NCI-H524 treated with DMSO at 0.1 percent for 48 hours (cell line): Measurements from ENCODE around the gene UNC45A.

Experiments used
- DNase-seq: peaks from one replicate; lab custom pipeline; 2025; lab: John Stamatoyannopoulos, UW

UNC45A gene

DNA sequence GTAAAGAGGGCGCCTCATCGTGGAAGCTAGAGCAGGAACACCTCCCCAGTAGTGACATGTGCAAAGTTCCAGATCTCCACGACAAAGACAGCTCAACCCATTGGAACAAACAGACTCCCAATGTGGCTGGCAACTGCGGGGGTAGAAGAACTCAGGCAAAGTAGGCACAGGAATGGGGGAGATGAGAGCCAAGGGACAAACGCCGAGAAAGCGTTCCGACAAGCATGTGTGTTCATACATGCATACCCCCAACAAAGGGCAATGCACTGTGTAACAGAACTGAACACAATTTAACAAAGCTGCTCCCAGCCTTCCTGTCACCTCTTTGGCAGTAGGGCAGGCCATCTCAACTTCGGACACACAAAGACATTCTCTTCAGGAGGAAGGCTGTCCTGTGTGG, 31.2 kb downstream of the UNC45A start:
- DNase-seq = no peak

DNA sequence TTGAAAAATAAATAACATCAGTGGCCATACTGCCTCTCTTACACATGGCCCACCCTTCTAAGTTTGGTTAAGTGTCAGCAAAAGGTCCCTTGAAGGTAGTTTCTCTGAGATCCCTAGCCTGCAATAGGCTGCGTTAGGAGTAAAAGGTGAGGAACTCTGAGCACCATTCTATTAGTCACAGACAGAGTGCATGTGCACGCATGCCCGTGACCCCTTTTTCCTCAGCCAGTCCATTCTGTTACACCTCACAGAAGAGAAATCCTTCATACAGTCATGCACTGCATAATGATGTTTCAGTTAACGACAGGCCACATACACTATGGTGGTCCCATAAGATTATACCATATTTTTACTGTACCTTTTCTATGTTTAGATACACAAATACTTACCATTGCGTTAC, 32.1 kb downstream of the UNC45A start:
- no peak for DNase-seq

DNA sequence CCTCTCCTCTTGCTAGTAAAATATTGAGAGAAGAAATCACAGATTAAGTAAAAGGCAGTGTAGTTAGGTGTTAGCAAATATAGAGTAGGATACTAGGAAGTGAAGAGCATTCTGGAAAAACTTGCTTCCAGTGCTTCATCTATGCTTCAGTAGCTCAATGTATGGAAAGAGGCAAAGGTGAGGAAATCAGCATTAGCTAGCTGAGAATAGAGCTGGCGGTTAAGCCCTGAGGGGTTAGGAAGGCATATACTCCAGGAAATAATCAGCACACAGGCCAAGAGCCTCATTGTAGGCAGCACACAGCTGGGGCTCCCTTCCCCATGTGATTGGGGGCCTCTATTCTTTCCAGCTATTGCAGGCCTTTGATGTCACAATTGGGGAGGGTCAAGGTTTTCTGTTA, 33.3 kb downstream of the UNC45A start:
- no peak for DNase-seq

DNA sequence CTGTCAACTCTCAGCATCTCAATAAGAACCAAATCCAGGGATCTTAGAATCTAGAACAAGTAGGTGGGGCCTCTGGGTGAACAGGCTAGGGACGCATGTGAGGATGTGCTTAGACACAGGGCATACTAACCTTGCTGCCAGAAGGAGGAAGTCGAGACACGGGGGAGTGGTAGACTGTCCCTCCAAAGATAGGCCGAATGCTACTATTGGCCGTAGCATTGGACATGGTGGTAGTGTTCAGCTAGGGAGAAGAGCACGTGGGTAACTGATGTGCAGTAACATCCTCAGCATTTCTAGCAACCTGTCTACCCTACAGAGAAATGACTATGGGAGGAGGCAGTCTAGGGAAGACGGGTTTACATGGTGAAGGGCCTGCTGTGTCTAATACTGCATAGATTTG, 35.2 kb downstream of the UNC45A start:
- DNase-seq = no peak

DNA sequence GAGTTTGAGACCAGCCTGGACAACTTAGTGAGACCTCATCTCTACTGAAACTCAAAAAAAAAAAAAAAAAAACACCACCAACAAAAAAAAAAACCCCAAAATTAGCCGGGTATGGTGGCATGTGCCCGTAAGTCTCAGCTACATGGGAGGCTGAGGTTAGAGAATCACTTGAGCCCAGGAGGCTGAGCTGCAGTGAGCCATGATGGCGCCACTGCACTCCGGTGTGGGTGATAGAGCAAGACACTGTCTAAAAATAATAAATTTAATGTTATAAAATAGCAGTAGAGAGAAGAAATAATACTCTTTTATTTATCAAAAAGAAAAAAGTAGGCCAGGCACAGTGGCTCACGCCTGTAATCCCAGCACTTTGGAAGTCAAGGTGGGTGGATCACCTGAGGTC, 37.0 kb downstream of the UNC45A start:
- no peak for DNase-seq

DNA sequence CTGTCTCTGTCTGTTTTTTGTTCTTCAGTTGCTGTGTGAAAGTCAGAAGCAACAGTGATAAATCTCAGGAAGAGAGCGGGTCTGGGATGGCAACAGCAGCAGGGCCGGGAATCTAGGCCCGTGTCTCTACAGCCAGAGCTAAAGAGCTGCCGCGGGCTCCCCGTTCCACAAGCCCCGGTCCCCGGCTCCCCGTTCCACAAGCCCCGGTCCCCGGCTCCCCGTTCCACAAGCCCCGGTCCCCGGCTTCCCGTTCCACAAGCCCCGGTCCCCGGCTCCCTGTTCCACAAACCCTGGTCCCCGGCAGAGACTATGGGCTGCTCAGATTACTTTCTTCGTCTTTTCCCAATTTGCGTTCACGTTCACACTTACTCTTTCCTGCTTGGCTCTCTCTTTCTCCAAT, 39.1 kb downstream of the UNC45A start:
- no peak for DNase-seq

DNA sequence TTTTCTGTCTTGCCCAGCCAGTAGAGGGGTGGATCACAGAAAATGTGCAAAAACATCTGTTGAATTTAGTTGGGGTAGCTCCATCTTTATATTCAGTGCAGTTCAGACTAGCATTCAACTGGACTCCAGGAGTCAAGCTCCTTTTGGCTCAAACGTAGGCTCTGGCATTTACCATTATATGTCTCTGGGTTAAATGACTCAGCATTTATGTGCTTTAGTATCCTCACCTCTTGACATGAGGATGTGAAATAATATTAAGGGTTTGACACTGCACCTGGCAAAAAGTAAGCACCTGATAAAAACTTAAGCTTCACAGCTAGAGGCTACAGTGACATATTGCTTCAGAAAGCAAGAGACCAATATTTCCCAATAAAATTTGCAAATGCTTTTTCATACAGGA, 44.5 kb downstream of the UNC45A start:
- no peak for DNase-seq

DNA sequence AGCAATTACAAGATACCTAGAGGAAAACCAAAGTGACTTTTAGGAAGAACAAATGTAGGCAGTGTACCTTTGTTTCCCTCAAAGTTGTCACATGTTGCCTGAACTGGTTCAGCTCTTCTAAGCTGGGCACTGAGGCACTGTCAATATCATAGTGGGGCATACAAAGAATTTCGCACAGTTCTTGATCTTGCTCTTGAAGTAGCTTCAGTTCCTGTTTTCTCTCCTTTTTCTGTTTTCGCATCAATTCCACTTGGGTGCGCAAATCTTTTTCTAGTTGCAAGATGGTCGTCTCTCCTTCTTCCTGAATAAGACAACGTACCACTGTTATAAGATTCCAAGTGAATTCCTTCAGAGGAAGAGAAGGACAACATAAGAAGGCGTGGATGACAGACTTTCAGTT, 46.6 kb downstream of the UNC45A start:
- no peak for DNase-seq

DNA sequence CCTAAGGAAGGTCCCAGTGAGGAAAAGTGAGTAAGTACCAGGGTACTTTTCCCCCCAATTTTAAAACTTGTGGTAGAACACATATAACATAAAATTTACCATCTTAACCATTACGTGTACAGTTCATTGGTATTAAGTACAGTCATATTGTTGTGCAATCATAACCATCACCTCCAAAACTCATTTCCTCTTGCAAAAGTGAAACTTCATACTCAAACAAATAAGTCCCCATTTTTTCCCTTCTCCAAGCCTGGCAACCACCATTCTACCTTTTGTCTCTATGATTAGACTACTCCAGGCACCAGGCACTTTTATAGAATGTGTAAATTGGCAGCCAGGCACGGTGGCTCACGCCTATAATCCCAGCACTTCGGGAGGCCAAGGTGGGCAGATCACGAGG, 47.0 kb downstream of the UNC45A start:
- DNase-seq = no peak

DNA sequence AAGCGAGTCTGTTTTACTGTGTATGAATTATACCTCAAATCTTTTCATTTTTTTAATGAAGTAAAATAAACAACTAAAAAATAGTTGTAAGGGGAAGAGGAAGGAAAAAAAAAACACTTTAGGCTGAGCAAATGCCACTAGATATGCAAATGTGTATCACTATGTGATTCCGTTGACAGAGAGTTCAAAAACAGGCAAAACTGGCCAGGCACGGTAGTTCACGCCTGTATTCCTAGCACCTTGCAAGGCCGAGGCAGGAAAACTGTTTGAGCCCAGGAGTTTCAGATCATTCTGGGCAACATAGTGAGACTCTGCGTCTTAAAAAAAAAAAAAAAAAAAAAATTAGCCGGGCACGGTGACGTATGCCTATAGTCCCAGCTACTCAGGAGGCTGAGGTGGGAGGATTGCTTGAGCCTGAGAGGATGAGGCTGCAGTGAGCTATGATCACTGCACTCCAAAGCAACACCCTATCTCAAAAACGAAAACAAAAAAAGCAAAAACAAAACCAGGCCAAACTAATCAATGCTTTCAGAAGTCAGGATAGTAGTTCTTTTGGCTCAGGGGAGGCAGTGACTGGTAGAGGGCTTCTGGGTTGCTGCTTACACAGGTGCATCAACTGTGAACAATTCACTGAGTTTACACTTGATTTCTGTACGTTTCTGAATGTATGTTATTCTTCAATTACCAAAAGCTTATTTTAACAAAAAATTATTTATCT, 51.9 kb downstream of the UNC45A start:
- DNase-seq = no peak

DNA sequence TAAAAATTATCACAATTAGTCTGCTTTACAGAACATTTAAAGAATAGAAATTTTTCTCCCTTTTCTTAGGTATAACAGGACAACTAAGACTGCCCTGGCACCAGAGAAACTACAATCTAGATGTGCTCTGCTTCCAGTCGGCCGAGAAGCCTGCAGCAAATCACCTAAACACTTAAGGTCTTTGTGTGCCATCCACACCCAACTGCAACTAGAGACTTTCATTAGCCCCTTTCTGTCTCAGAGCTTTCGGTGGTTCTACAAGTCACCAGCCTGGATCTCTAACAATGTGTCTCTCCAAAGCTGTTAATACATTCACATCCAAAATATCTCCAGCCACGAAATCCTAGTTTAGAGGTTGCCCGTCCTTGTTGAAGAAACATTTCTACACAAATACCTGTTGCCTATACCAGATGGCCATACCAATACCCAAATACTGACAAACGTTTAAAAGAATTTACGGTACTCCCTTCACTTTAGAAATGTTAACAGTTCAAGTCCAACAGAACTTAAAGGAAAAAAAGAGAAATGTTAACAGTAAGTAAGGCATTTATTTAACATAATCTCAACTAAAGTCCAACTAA, 52.6 kb downstream of the UNC45A start:
- no peak for DNase-seq

DNA sequence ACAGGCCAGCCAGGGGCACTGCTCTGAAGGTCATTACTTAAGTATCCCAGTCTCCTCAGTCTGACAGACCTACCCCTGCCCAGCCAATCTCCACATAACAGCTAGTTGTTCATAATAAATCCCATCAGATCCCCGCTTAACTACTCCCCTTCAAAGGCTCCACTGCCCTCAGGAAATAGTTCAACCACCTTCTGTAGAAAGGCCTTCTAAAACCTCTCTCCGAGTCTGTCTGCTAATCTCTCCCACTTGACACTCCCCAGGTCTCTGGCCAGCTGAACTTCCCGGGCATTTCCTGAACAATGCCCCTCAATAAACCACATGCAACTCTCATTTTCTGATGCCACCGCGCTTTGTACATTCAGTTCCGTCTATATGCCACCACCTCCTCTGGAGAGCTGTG, 53.2 kb downstream of the UNC45A start:
- DNase-seq = no peak

DNA sequence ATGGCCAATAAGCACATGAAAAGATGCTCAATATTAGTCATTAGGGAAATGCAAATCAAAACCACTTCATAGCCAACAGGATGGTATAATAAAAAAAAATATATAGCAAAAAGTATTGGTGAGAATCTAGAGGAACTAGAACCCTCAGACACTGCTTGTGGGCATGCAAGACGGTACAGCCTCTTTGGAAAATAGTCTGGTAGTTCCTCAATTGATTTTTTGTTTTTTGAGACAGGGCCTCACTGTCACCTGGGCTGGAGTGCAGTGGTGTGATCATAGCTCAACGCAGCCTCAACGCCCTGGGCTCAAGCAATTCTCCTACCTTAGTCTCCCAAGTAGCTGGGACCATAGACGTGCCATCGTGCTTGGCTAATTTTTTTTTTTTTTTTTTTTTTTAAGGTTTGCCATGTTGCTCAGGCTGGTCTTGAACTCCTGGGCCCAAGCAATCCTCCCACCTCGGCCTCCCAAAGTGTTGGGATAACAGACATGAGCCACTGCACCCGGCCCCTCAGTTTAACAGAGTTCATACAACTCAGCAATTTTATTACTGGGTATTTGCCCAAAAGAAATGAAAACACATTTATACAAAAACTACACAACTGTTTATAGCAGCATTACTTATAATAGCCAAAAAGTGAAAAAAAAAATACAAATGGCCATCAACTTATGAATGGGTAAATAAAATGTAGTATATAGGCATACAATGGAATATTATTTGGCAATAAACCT, 54.1 kb downstream of the UNC45A start:
- DNase-seq = no peak

DNA sequence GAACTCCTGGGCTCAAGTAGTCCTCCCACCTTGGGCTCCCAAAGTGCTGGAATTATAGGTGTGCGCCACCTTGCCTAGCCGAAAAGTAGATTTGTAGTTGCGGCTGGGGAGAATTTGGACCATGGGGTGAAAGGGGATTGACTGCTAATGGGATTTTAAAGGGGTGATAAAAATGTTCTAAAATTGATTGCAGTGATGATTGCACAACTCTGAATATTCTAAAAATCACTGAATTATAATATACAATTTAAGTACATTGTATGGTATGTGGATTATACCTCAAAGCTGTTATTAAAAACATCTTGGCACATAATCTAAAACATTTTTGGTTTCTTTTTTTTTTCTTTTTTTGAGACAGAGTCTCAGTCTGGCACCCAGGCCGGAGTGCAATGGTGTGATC, 55.4 kb downstream of the UNC45A start:
- no peak for DNase-seq

DNA sequence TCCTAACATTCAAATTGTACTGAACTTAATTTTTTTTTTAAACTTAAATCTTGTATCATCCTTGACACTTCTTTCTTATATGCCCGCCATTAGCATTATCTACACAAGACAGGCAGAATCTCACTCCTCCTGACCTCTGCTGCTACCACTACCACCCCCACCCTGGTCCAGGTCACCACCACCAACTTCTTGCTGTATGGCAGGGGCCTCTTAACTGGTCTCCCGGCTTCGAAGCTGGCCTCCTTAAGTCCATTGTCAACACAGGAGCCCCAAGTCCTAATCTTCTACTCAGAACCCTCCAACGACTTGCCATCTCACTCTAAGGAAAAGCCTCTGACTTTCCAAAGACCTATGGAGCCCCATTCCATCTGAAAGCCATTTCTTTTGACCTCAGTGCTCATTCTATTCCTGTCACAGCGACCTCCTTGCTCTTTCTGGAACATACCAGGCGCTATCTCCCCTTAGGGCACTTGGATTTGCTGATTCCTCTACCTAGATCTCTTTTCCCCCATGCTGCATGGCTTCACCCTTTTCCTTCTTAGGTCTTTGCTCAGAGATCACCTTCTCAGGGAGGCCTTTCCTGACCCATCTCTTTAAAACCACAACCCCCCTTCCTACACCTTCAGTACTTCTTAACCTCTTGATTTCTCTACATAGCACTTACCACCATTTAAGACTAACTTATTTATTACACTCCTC, 56.7 kb downstream of the UNC45A start:
- no peak for DNase-seq

DNA sequence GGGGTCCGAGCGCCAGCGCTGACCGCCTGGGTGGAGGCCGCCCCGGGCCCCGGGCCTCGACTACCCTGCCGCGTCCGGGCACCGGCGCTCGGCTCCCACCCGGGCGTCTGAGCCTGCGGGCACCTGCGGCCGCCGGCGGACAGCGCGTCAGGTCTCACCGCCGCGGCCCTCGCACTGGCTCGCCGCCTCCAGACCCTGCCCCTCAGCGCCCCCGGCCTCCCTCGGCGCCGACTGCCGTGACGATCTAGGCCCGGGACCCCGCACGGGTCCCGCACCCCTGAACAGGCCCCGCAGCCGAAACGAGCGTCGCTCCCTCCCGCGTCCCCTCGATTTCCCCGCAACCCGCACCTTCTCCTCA, 59.0 kb downstream of the UNC45A start:
- no peak for DNase-seq

DNA sequence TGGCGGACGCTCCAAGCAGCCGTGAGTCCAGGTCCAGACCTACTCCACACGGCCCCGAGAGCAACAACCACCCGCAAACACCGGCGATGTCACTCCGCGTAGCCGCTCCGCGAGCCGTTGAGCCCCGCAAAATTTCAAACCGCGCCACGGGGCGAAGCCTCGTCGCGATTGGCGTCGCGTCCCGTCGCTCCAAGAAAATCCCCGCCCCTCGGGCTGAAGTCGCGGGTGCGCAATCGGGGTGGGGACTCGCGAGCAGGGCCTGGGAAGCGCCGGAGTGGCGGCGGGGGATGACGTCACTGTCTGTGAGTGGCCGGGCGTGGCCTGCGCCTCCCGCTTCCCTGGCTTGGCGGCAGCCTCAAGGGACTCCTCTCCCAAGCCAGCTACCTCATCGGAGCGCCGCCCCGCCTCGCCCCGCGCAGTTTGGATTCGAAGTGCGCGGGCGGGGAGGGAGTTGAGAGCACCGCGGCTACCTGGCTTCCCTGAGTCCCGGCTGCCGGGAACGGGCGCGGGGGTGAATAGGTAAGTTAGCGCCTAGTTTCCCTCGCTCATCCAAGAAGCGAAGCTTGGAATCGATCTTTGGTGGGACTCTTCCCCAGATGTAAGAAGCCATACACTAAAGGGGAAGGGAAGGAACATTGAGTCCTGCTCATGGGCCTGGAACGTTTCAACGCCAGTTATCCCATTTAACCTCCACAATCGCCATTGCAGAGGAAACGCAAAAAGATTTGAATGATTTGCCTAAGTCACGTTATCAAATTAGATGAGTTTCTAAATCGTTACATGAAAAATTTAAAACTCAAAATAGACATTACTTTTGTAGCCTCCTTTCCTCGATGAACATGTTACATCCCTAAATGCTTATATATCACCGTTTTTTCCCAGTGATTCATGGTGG, 59.6 kb downstream of the UNC45A start, which contains the start of gene PRC1:
PRC1 (minus strand) TSS at position 119 of the 895 bp plus-strand sequence; CDS start at position 1, 118 bp downstream.
- DNase-seq = peak; percentile 84

DNA sequence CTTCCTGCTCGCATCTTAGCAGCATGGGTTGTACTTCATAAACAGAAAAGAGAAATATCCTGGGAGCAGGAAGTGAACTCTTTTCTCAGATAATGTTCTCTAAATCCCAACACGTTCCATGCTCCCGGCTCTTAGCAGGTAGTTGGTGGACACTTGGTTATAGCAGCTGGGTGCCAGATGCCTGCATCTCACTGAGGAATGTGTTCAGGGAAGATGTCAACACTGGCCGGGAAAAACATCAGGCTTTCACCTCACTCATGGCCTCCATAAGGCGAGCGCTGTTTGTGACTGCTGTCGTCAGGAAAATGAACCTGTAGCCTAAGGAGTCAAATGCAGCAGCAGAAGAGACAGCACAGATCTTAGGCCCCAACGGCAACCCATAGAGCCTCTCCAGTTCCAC, 63.7 kb downstream of the UNC45A start:
- DNase-seq = no peak

DNA sequence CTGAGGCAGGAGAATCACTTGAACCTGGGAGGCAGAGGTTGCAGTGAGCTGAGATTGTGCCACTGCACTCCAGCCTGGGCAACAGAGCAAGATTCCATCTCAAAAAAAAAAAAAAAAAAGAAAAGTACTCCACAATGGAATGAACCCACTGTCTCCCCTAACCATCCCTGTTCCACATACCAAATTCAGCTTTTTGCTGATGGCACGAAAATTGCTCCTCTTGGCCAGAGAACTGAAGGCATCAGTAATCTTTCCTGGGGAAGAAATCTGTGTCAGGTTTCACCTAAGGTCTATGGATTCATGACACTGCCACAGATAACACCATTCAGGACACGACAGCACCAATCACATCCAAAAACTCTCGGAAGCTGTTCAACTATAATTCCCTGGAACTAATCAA, 66.1 kb downstream of the UNC45A start:
- no peak for DNase-seq
